K562 (cell line): Measurements from ENCODE around the gene METAP1. TPM values are rescaled to one million over a fixed set of nuclear protein-coding genes. Genes with fewer than 3 reads are reported as not detected.

ENCODE experiments used
- ATAC-seq: fragments of 200-7000 bp; cut with Tn5 transposase; 3 replicates; pipeline ENCODE4 v1.9.1; 2020; ENCODE audit warnings: moderate library complexity
- BruUV-seq: library from RNA; stranded (reverse); fragments of 400-500 nt; replicated peaks from 2 replicates; lab custom pipeline; 2021; lab: Mats Ljungman, UMichigan
- CTCF ChIA-PET: fragments of 300-600 bp; formaldehyde crosslinking; extraction: SDS; loops from one replicate; lab custom pipeline; 2021; ENCODE audit warnings: low intra/inter-chr PET ratio; lab: Yijun Ruan, JAX
- POLR2A ChIA-PET: fragments of 300-600, 350-650 bp; sonication (Branson Sonifier 250); formaldehyde crosslinking; extraction: SDS; loops from one replicate; lab custom pipeline; 2021; ENCODE audit warnings: antibody characterized with exemption, inconsistent platforms; lab: Yijun Ruan, JAX
- DNase-seq, 4 experiments: peaks; one replicate each; pipeline versions ENCODE4 v3.0.0 to v3.0.0-alpha.2; 2011 to 2018; ENCODE audit warnings: low spot score in 3 of 4, mixed read lengths in 3 of 4; ENCODE audit errors: extremely low read depth in 1 of 4
- FAIRE-seq: peaks from 2 replicates; lab custom pipeline; 2011; peaks lifted over from hg19 to GRCh38; lab: Jason Lieb, UNC
- H2AFZ ChIP-seq: 2 replicates; pipeline ENCODE4 v1.6.0; 2011; ENCODE audit warnings: low read depth, low read length, control low read depth, inconsistent platforms
- H3K27ac ChIP-seq: fragments of 200-600 bp; 3 replicates; pipeline ENCODE4 v1.8.0; 2011; ENCODE audit warnings: low read depth, mild to moderate bottlenecking, control low read depth, inconsistent platforms, low read length, moderate library complexity, mixed read lengths; ENCODE audit errors: extremely low read depth
- H3K27me3 ChIP-seq, 2 experiments: fragments of 300-600 bp in 1 of 2; 2 replicates in 1 of 2; 3 replicates in 1 of 2; pipeline versions ENCODE4 v1.6.0 to v1.8.0; 2011; ENCODE audit warnings: inconsistent platforms in 2 of 2, low read length in 2 of 2, mild to moderate bottlenecking in 1 of 2, mixed read lengths in 1 of 2, moderate library complexity in 1 of 2; ENCODE audit not compliant: control insufficient read depth in 2 of 2, insufficient read depth in 2 of 2
- H3K36me3 ChIP-seq: fragments of 300-600 bp; 3 replicates; pipeline ENCODE4 v1.8.0; 2011; ENCODE audit warnings: mild to moderate bottlenecking, low read length, inconsistent platforms; ENCODE audit not compliant: control insufficient read depth, insufficient read depth
- H3K4me1 ChIP-seq, 2 experiments: fragments of 200-600 bp in 1 of 2; replicated peaks in 1 of 2; 2 replicates in 1 of 2; 3 replicates in 1 of 2; pipeline versions ENCODE4 v1.5.1 to v1.8.0; 2011; ENCODE audit warnings: inconsistent platforms in 2 of 2, low read length in 2 of 2, mild to moderate bottlenecking in 1 of 2, mixed read lengths in 1 of 2, moderate library complexity in 1 of 2; ENCODE audit not compliant: control insufficient read depth in 2 of 2, insufficient read depth in 2 of 2
- H3K4me2 ChIP-seq: 2 replicates; pipeline ENCODE4 v1.6.1; 2011; ENCODE audit warnings: low read length, control low read depth, inconsistent platforms, mixed read lengths; ENCODE audit not compliant: insufficient read depth
- H3K4me3 ChIP-seq: fragments of 200-600 bp; sonication (generic), shearing (Covaris generic); 2 replicates; pipeline ENCODE4 v1.5.1; 2016; ENCODE audit warnings: control low read depth, inconsistent platforms
- H3K79me2 ChIP-seq: fragments of 200-600 bp; 3 replicates; pipeline ENCODE4 v1.8.0; 2011; ENCODE audit warnings: low read length, inconsistent platforms; ENCODE audit not compliant: control insufficient read depth, insufficient read depth
- H3K9ac ChIP-seq, 2 experiments: 2 replicates each; pipeline versions ENCODE4 v1.6.0 to v1.6.1; 2011; ENCODE audit warnings: low read depth in 2 of 2, low read length in 2 of 2, control low read depth in 1 of 2, inconsistent platforms in 1 of 2, mild to moderate bottlenecking in 1 of 2, mixed read lengths in 1 of 2; ENCODE audit not compliant: insufficient read depth in 1 of 2
- H3K9me1 ChIP-seq: one replicate; pipeline ENCODE4 v1.6.0; 2011; ENCODE audit warnings: inconsistent platforms, mild to moderate bottlenecking, low read length, moderate library complexity; ENCODE audit not compliant: control insufficient read depth, insufficient read depth
- H3K9me3 ChIP-seq: replicated peaks from 2 replicates; pipeline ENCODE4 v1.5.1; 2011; ENCODE audit warnings: low read depth, low read length, inconsistent platforms; ENCODE audit not compliant: control insufficient read depth, insufficient read depth
- H4K20me1 ChIP-seq: replicated peaks from 2 replicates; pipeline ENCODE4 v1.6.1; 2011; ENCODE audit warnings: low read length, inconsistent platforms, mixed read lengths; ENCODE audit not compliant: control insufficient read depth, insufficient read depth
- CBX3 ChIP-seq, 2 experiments: IDR thresholded peaks; 1 replicate in 1 of 2; 2 replicates in 1 of 2; pipeline ENCODE4 v1.6.1; 2012; ENCODE audit warnings: inconsistent platforms in 2 of 2, low read length in 2 of 2, borderline replicate concordance in 1 of 2, control low read depth in 1 of 2
- GABPA ChIP-seq: fragments of 200-800 bp; sonication (Bioruptor generic); conservative IDR thresholded peaks from 2 replicates; pipeline ENCODE4 v1.6.1; 2016; ENCODE audit warnings: low read depth, missing genetic modification characterization, missing compliant biosample characterization
- MAFG ChIP-seq: fragments of 450-650 bp; conservative IDR thresholded peaks from 2 replicates; pipeline ENCODE4 v1.6.1; 2016; ENCODE audit warnings: missing genetic modification characterization, missing compliant biosample characterization
- NEUROD1 ChIP-seq: fragments of 150-350 bp; IDR thresholded peaks from 2 replicates; pipeline ENCODE4 v1.6.1; 2014; ENCODE audit warnings: borderline replicate concordance, low read length, low read depth; ENCODE audit not compliant: partially characterized antibody
- SAFB2 ChIP-seq: fragments of 200-400 bp; formaldehyde crosslinking; IDR thresholded peaks from 2 replicates; pipeline ENCODE4 v1.6.1; 2018; ENCODE audit warnings: borderline replicate concordance, low read length, low read depth, moderate library complexity; ENCODE audit not compliant: severe bottlenecking
- TARDBP ChIP-seq: fragments of 450-650 bp; IDR thresholded peaks from 2 replicates; pipeline ENCODE4 v1.6.1; 2016
- ZBTB2 ChIP-seq: fragments of 450-650 bp; IDR thresholded peaks from 2 replicates; pipeline ENCODE4 v1.6.1; 2016; ENCODE audit warnings: antibody characterized with exemption
- ZNF12 ChIP-seq: sonication (generic); formaldehyde crosslinking; IDR thresholded peaks from 2 replicates; pipeline ENCODE4 v1.4.0; 2020; ENCODE audit warnings: mild to moderate bottlenecking, missing genetic modification reagents
- WGBS: fragments of 100-300 bp; shearing (Covaris generic); methylation state at CpG from one replicate; pipeline ENCODE4 v1.1.6; 2016; ENCODE audit warnings: low coverage, mixed read lengths; ENCODE audit not compliant: insufficient coverage; ENCODE audit errors: missing lambda C conversion rate; 5-methylcytosine and 5-hydroxymethylcytosine counted together
- in situ Hi-C: fragments of 300-500 bp; cut with MboI; formaldehyde crosslinking; loops from 4 replicates; pipeline ENCODE4 v1.15.0; 2018; ENCODE audit warnings: inconsistent platforms, mixed read lengths
- intact Hi-C: fragments of 100-400 bp; cut with micrococcal nuclease; formaldehyde crosslinking; loops from 2 replicates; pipeline ENCODE4 v1.14.2; 2022
- polyA plus RNA-seq, 8 experiments: library from polyadenylated mRNA; depleted of rRNA in 4 of 8; stranded (reverse) in 5 of 8; unstranded in 3 of 8; fragments of >200 nt; fragmentation: Nextera tagmentation in 2 of 8; fragmentation: Illumina TruSeq in 1 of 8; extraction: Ambion mirVana in 2 of 8; extraction: Trizol in 1 of 8; gene quantifications; 2 replicates each; pipeline versions ENCODE4 v1.2.1 to v1.2.3, GENCODE V29; 2011 to 2014; ENCODE audit warnings: inconsistent platforms in 1 of 8, missing spikeins in 1 of 8
- total RNA-seq, 7 experiments: library from RNA; depleted of rRNA in 6 of 7; stranded (reverse); fragments of >200 nt in 6 of 7; fragmentation: Illumina TruSeq in 2 of 7; extraction: Trizol in 2 of 7; gene quantifications; 2 replicates each; pipeline versions ENCODE4 v1.2.1 to v1.2.3, GENCODE V29; 2011 to 2021; ENCODE audit warnings: low replicate concordance in 1 of 7

The METAP1 gene
- total and polyA plus RNA-seq, 9 of the 15 experiments (the other 6 are each of a cell fraction or from before 2014, with no cell fraction given): 31.4 to 77.6 (median 59.5) TPM

- H4K20me1 ChIP-seq: no peaks in the 10 kb centered on the region; the same call in 1 of the 2 replicates
- no peaks in the 10 kb centered on the region for H3K27me3 ChIP-seq
- no peak for ATAC-seq
- no peak overlapping the region for H3K9ac ChIP-seq
- H2AFZ ChIP-seq: no peak overlapping the region
- no peaks in the 10 kb centered on the region for H3K79me2 ChIP-seq
- intact Hi-C loops: loop anchor here (5.0 kb wide), 1 partner anchor 127 kb away; no protein-coding TSS in a partner anchor
- BruUV-seq: no TSS peak
- no peaks in the 10 kb centered on the region; a peak in 2 of 5 replicates for H3K4me1 ChIP-seq
- in situ Hi-C loops: loop anchor here (5.0 to 10.0 kb wide), 2 partner anchors 62 to 315 kb away; partner anchors contain the start of gene METAP1
- H3K9me3 ChIP-seq: no peaks in the 10 kb centered on the region
- TF ChIP-seq TARDBP (no peak), ZBTB2 (no peak), NEUROD1 (no peak), SAFB2 (no peak), GABPA (tag) (no peak), ZNF12 (CRISPR knock-in tag) (no peak), MAFG (no peak), CBX3 (IDR thresholded peaks at IDR 0.05; ENCODE audit: borderline replicate concordance in 1 of 2, low read length in 2 of 2) (no peak)
- TF ChIP-seq, all 486 proteins: peak for 0
- FAIRE-seq: no peak
- DNase-seq: no peak
- Histone ChIP-seq H3K4me3 (no peak overlapping the region), H3K4me2 (no peak overlapping the region), H3K36me3 (peaks cover 72% of the 10 kb centered on the region), H3K27ac (no peak overlapping the region), H3K9me1 (no peaks in the 10 kb centered on the region)
- 100% methylated on average over 1 of the region's 1 CpG for WGBS
- CTCF ChIA-PET: no interaction called here
- POLR2A ChIA-PET: no interaction called here
These were observed 64.0 kb downstream of the METAP1 start for GRCh38 chr4:99059550-99059949.
